Omental fat pad (tissue), 4 donors: ENCODE measurements around the gene IL32. TPM values are rescaled to one million over a fixed set of nuclear protein-coding genes. Genes with fewer than 3 reads are reported as not detected.

Experiments used
- ATAC-seq: fragments of 150-250 bp; one replicate; pipeline ENCODE4 v1.9.1; 2016; ENCODE audit warnings: mild to moderate bottlenecking, moderate library complexity; ENCODE audit not compliant: low FRiP score
- DNase-seq: peaks from one replicate; pipeline ENCODE4 v3.0.0-alpha.2; 2019; ENCODE audit warnings: low spot score
- CTCF ChIP-seq, 3 donors: fragments of 450-650 bp; IDR thresholded peaks; one replicate each; pipeline ENCODE4 v1.5.1; 2016 to 2017; ENCODE audit warnings: antibody characterized with exemption in 3 of 3, mild to moderate bottlenecking in 3 of 3, moderate library complexity in 2 of 3
- total RNA-seq, 4 donors: library from RNA; depleted of rRNA; stranded (reverse); fragments of >200 nt; gene quantifications; one replicate each; pipeline ENCODE4 v1.1.0, GENCODE V29; 2016

IL32 gene
- total RNA-seq, 4 donors from 2014 or later: 16.5 to 73.0 (median 25.6) TPM

GRCh38 chr16:3038256-3038655 lies 27.2 kb upstream of the IL32 start:
- TF ChIP-seq CTCF (IDR thresholded peaks at IDR 0.05): no peak
- no peak for DNase-seq
- ATAC-seq: no peak

- no peak for TF ChIP-seq CTCF (IDR thresholded peaks at IDR 0.05)
- ATAC-seq (no peak), DNase-seq (no peak)
These were observed 26.5 kb upstream of the IL32 start for GRCh38 chr16:3038896-3039295.

DNA sequence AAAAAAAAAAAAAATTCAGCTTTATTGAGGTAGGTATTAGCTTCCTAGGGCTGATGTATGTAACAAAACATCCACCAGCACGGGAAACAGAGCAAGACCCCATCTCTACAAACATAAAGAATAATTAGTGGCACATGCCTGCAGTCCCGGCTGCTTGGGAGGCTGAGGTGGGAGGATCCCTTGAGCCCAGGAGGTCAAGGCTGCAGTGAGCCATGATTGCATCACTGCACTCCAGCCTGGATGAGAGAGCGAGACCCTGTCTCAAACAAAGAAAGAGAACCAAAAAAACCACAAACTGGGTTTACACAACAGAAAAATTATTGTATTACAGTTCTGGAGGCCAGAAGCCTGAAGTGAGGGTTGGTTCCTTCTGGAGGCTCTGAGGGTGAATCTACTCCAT lies 23.1 kb upstream of the IL32 start:
- no peak for TF ChIP-seq CTCF (IDR thresholded peaks at IDR 0.05)
- DNase-seq: no peak
- no peak for ATAC-seq

- no peak for ATAC-seq
- no peak for DNase-seq
- no peak for TF ChIP-seq CTCF (IDR thresholded peaks at IDR 0.05)
These were observed 20.7 kb upstream of the IL32 start for GRCh38 chr16:3044708-3045107.

DNA sequence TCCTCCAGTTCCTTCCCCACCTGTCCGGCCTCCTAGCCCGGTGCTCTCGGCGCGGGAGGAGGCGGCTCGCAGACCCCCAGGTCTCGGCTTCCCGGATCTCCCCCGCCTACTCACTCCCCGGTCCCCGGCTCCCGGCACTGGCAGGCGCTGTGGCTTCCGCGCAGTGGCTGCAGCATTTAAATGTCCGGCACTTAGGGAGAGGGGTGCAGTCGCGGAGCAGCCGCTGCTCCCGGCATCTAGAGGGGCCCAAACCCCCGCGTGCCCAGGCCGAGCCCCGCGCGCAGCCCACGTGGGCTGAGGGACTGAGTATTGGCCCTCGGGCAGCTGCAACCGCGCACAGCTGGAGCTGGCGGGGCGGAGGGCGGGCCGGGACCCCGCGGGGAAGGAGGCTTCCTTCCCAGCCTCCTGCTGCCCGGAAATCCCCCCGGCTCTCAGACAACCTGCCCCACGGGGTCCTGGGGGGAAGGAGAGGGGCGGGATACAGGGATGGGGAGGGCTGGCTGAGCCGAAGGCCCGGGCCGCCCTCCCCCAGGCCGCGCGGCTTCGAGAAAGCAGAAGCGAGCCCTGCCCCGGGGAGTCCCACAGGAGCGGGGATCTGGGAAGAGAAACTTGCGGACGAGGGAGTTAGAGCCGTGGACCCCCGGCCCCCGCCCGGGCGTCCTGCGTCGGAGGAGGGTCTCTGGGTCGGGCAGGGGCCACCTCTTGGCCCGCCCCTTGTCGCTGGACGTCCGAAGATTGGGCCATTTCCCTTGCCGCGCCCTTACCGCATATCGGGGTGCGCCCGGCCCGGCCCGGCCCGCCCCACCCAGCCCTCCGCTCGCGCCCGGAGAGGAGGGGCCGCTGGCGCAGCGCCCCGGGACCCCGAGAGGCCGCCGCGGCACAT lies 19.4 kb upstream of the IL32 start, which contains the start of gene MMP25:
Gene MMP25 (plus strand): TSS at position 804 of the 883 bp plus-strand sequence. CDS start 357 bp downstream, outside the sequence.
- DNase-seq (no peak), ATAC-seq (no peak)
- TF ChIP-seq CTCF (IDR thresholded peaks at IDR 0.05): no peak

DNA sequence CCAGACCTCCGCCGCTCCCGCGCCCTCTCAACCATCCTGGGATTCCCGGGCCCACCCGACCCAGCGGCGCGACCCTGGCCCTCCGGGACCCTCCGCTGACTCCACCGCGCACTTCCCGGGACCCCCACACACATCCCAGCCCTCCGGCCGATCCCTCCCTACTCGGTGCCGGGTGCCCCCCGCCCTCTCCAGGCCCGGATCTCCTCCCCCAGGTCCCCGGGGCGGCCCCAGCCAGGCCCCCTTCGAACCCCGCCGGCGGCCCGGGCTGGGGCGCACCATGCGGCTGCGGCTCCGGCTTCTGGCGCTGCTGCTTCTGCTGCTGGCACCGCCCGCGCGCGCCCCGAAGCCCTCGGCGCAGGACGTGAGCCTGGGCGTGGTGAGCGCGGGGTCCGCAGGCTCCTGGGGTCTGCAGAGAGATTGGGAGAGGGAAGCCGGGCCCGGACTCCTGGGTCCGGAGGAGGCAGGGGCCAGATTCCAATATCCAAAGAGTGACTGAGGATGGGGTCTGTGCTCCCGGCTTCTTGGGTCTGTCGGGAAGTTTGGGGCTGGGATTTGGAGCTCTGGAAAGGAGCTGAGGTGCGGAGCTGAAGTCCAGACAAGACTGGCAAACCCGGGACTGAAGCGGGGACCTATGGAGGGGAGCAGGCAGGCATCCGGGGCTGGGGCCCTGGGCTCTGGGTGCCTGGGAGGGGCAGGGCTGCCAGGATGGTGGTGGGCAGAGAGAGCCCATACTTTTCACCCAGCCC lies 18.6 kb upstream of the IL32 start:
- DNase-seq (no peak), ATAC-seq (no peak)
- TF ChIP-seq CTCF (IDR thresholded peaks at IDR 0.05): no peak
